H1 (cell line): Measurements from ENCODE around the gene PRRX2.

ENCODE experiments used
- BCL11A ChIP-seq, 2 experiments: IDR thresholded peaks; one replicate each; pipeline ENCODE4 v1.6.1; 2011; ENCODE audit warnings: low read depth in 2 of 2, low read length in 2 of 2, mild to moderate bottlenecking in 2 of 2
- FOSL1 ChIP-seq: IDR thresholded peaks from 2 replicates; pipeline ENCODE4 v1.6.1; 2011; ENCODE audit warnings: mild to moderate bottlenecking, low read depth, low read length, moderate library complexity; ENCODE audit not compliant: insufficient read depth
- GABPA ChIP-seq: IDR thresholded peaks from 2 replicates; pipeline ENCODE4 v1.6.1; 2011; ENCODE audit warnings: mild to moderate bottlenecking, low read length, moderate library complexity, borderline replicate concordance; ENCODE audit not compliant: insufficient read depth
- GTF2F1 ChIP-seq: IDR thresholded peaks from 2 replicates; pipeline ENCODE4 v1.6.1; 2012; ENCODE audit warnings: low read depth, low read length, improper control_type of control experiment, borderline replicate concordance
- JUND ChIP-seq: IDR thresholded peaks from 2 replicates; pipeline ENCODE4 v1.6.1; 2011; ENCODE audit warnings: mild to moderate bottlenecking, improper control_type of control experiment, low read length
- POLR2A ChIP-seq, 2 experiments: IDR thresholded peaks; 1 replicate in 1 of 2; 2 replicates in 1 of 2; pipeline ENCODE4 v1.6.1; 2011; ENCODE audit warnings: low read depth in 2 of 2, low read length in 2 of 2, mild to moderate bottlenecking in 2 of 2; ENCODE audit errors: control extremely low read depth in 1 of 2
- RAD21 ChIP-seq, 2 experiments: IDR thresholded peaks in 1 of 2; conservative IDR thresholded peaks in 1 of 2; 2 replicates each; pipeline ENCODE4 v1.6.1; 2011; ENCODE audit warnings: low read depth in 2 of 2, low read length in 2 of 2, improper control_type of control experiment in 1 of 2, inconsistent platforms in 1 of 2, mild to moderate bottlenecking in 1 of 2, moderate library complexity in 1 of 2
- RXRA ChIP-seq: IDR thresholded peaks from 2 replicates; pipeline ENCODE4 v1.6.1; 2011; ENCODE audit warnings: low read depth, mild to moderate bottlenecking, low read length, moderate library complexity; ENCODE audit not compliant: insufficient read depth
- SP1 ChIP-seq: IDR thresholded peaks from 2 replicates; pipeline ENCODE4 v1.6.1; 2011; ENCODE audit warnings: low read depth, low read length
- USF2 ChIP-seq: IDR thresholded peaks from 2 replicates; pipeline ENCODE4 v1.6.1; 2011; ENCODE audit warnings: low read length, improper control_type of control experiment
- TF ChIP-seq, protein P1 (sequence below): IDR thresholded peaks from 2 replicates; pipeline ENCODE4 v1.6.1; 2012; ENCODE audit warnings: inconsistent platforms
- TF ChIP-seq, protein P2 (sequence below), 3 experiments: IDR thresholded peaks; 1 replicate in 2 of 3; 2 replicates in 1 of 3; pipeline versions ENCODE4 v1.5.1 to v1.6.1; 2011; ENCODE audit warnings: low read length in 3 of 3, mild to moderate bottlenecking in 3 of 3, inconsistent platforms in 2 of 3, low read depth in 1 of 3, moderate library complexity in 1 of 3; ENCODE audit not compliant: insufficient read depth in 1 of 3; ENCODE audit errors: control extremely low read depth in 1 of 3
- TF ChIP-seq, protein P3 (sequence below): IDR thresholded peaks from 2 replicates; pipeline ENCODE4 v1.6.1; 2012; ENCODE audit warnings: low read length, inconsistent platforms

DNA sequence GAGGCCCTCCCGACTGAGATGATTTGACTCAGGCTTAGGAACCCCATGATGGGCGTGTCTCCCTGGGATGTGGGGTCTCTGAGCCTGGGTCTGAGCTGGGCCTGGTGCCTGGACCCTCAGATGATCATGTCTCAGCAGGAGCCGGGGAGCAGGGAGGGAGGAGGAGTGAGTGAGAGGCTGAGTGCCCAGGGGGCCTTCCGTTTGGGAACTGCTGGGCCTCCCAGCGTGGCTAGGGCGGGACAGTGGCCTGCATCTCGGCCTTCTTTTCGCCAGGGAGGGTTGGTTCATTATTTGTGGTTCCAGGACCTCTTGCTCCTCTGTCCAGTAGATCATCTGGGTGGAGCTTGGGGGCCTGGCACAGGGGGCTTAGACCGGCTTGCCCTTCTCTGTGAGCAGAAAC is 5.6 kb downstream of the PRRX2 start:
- TF ChIP-seq, protein P1, sequence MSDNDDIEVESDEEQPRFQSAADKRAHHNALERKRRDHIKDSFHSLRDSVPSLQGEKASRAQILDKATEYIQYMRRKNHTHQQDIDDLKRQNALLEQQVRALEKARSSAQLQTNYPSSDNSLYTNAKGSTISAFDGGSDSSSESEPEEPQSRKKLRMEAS = no peak
- TF ChIP-seq, protein P2, sequence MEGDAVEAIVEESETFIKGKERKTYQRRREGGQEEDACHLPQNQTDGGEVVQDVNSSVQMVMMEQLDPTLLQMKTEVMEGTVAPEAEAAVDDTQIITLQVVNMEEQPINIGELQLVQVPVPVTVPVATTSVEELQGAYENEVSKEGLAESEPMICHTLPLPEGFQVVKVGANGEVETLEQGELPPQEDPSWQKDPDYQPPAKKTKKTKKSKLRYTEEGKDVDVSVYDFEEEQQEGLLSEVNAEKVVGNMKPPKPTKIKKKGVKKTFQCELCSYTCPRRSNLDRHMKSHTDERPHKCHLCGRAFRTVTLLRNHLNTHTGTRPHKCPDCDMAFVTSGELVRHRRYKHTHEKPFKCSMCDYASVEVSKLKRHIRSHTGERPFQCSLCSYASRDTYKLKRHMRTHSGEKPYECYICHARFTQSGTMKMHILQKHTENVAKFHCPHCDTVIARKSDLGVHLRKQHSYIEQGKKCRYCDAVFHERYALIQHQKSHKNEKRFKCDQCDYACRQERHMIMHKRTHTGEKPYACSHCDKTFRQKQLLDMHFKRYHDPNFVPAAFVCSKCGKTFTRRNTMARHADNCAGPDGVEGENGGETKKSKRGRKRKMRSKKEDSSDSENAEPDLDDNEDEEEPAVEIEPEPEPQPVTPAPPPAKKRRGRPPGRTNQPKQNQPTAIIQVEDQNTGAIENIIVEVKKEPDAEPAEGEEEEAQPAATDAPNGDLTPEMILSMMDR (IDR thresholded peaks at IDR 0.05; ENCODE audit: control extremely low read depth in 1 of 3, insufficient read depth in 1 of 3, low read depth in 1 of 3, low read length in 3 of 3) = no peak
- TF ChIP-seq USF2 (no peak), GTF2F1 (no peak), JUND (no peak), POLR2A (IDR thresholded peaks at IDR 0.05; ENCODE audit: control extremely low read depth in 1 of 2, low read depth in 2 of 2, low read length in 2 of 2) (no peak), GABPA (no peak), RAD21 (IDR thresholded peaks at IDR 0.05 in 1 of 2, conservative IDR thresholded peaks at IDR 0.05 in 1 of 2; ENCODE audit: low read depth in 2 of 2, low read length in 2 of 2) (no peak), RXRA (no peak), SP1 (no peak), BCL11A (IDR thresholded peaks at IDR 0.05; ENCODE audit: low read depth in 2 of 2, low read length in 2 of 2) (no peak), FOSL1 (no peak)
- TF ChIP-seq, protein P3, sequence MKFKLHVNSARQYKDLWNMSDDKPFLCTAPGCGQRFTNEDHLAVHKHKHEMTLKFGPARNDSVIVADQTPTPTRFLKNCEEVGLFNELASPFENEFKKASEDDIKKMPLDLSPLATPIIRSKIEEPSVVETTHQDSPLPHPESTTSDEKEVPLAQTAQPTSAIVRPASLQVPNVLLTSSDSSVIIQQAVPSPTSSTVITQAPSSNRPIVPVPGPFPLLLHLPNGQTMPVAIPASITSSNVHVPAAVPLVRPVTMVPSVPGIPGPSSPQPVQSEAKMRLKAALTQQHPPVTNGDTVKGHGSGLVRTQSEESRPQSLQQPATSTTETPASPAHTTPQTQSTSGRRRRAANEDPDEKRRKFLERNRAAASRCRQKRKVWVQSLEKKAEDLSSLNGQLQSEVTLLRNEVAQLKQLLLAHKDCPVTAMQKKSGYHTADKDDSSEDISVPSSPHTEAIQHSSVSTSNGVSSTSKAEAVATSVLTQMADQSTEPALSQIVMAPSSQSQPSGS = no peak
